Suppressor macrophage (primary cell): Measurements from ENCODE around the gene PCDHGB6.
"Not testable (repeated sequence)": the region's sequence is repeated elsewhere in the genome, so short reads cannot be mapped to it uniquely, and the experiment has no call there.

Experiments used
- DNase-seq, 4 experiments: peaks; one replicate each; pipeline ENCODE4 v3.0.0-alpha.2; 2020 to 2022
- total RNA-seq, 17 experiments: gene quantifications; one replicate each; lab custom pipeline; 2026; ENCODE audit warnings: mixed read lengths in 6 of 17, inconsistent platforms in 3 of 17; lab: John Stamatoyannopoulos, UW

Gene PCDHGB6
- total RNA-seq = 0.07 to 1.7 (median 0.46) reads per million in 17 experiments

DNA sequence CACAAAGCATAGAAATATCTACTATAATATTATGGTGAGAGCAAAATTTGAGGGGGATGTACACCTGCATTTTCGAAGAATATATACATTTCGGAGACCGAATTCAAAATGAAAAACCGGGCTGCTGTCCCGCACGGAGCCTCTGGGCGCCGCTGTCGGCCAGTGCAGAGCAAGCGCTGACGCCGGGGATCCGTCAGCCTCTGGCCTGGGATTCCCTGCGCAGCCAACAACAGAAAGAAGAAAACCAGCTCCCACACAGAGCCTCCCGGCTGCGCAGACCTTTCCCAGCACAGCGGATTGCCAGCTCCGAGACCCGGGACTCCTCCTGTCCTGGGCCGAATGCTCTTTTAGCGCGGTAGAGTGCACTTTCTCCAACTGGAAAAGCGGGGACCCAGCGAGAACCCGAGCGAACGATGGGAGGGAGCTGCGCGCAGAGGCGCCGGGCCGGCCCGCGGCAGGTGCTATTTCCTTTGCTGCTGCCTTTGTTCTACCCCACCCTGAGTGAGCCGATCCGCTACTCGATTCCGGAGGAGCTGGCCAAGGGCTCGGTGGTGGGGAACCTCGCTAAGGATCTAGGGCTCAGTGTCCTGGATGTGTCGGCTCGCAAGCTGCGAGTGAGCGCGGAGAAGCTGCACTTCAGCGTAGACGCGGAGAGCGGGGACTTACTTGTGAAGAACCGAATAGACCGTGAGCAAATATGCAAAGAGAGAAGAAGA is at the start of gene PCDHGB6:
PCDHGB6 (plus strand) TSS at position 232 of the 716 bp plus-strand sequence; CDS start at position 414, 182 bp downstream.
- DNase-seq = peak; percentile 43 to 81 (median 62)

GRCh38 chr5:141359790-141360426 is 47.9 kb upstream of the PCDHGB6 start, which contains the start of gene PCDHGB2:
Gene PCDHGB2, plus strand, starts transcription at chr5:141359994. Its CDS starts 142 bp downstream, at chr5:141360136.
- DNase-seq = peak; percentile 18 to 39 (median 31)

DNA sequence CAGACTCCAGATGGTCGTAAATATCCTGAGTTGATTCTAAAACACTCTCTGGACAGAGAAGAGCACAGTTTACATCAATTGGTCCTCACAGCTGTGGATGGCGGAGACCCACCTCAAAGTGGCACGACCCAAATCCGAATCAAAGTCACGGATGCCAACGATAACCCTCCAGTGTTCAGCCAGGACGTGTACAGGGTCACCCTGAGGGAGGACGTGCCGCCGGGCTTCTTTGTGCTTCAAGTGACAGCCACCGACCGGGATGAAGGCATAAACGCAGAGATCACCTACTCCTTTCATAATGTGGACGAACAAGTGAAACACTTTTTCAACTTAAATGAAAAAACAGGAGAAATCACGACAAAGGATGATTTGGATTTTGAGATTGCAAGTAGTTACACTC is 47.1 kb upstream of the PCDHGB6 start:
- DNase-seq = no peak

- no peak for DNase-seq
Measured at GRCh38 chr5:141362719-141363118, 45.1 kb upstream of the PCDHGB6 start.

DNA sequence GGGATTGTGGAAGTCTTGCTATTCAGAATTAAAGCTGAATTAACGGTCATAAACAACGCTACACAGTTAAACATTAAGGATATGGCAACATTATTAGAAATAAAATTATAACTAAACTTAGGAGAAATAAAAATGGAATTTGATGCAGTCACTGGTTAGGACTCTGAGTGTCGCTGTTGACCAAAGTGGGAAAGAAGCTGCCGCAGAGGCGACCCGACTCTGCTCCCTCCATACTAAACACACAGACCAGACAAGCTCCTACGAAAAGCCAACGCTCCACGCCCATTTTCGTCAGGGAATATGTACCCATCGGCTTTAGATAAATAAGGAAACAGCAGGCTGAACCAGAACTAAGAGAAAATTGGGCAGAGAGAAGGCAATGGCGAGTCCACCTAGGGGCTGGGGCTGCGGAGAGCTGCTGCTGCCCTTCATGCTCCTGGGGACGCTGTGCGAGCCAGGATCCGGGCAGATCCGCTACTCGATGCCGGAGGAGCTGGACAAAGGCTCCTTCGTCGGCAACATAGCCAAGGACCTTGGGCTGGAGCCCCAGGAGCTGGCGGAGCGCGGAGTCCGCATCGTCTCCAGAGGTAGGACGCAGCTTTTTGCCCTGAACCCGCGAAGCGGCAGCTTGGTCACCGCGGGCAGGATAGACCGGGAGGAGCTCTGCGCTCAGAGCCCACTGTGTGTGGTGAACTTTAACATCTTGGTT is 43.7 kb upstream of the PCDHGB6 start, which contains the start of gene PCDHGA5:
PCDHGA5 (plus strand) TSS at position 211 of the 709 bp plus-strand sequence; CDS start at position 380, 169 bp downstream.
- no peak for DNase-seq

DNA sequence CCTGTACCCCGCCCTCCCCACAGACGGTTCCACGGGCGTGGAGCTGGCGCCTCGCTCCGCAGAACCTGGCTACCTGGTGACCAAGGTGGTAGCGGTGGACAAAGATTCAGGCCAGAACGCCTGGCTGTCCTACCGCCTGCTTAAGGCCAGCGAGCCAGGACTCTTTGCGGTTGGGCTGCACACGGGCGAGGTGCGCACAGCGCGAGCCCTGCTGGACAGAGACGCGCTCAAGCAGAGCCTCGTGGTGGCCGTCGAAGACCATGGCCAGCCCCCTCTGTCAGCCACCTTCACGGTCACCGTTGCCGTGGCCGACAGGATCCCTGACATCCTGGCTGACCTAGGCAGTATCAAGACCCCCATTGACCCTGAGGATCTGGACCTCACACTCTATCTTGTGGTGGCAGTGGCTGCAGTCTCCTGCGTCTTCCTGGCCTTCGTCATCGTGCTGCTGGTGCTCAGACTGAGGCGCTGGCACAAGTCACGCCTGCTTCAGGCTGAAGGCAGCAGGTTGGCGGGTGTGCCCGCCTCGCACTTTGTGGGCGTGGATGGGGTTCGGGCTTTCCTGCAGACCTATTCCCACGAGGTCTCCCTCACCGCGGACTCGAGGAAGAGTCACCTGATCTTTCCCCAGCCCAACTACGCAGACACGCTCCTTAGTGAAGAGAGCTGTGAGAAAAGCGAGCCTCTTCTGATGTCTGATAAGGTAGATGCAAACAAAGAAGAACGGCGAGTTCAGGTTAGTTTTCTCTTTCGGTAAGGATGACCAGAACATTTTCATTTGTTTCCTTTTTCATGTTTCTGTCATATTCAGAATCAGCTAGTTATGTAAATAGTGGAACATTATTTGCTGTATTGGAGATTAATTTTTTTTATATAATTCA is 41.6 kb upstream of the PCDHGB6 start:
- no peak for DNase-seq

DNA sequence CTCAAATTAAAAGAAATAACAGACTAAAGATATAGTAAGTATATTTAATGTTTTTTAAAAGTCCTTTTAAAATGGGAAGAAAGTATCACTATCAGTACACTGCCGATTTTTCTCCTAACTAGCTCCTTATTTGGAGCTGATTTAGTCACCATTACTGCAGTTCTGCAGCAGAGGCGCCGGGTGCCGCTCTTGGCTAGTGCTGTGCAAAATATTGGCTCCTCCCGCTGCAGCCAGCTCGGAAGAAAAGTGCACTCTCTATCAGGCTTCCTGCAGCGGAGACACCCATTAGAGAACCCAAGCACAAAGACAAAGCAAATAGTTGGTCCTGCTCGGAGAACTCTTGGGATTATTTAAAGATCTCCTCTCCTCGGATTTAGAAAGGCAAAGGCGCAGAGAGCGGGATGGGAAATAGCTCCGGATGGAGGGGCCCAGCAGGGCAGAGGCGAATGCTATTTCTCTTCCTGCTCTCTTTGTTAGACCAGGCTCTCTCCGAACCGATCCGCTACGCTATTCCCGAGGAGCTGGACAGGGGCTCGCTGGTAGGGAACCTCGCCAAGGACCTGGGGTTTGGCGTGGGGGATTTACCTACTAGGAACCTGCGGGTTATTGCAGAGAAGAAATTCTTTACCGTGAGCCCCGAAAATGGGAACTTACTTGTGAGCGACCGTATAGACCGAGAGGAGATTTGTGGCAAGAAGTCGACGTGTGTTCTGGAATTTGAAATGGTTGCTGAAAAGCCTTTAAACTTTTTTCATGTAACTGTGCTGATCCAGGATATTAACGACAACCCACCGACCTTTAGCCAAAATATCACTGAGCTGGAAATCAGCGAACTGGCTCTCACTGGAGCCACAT is 37.6 kb upstream of the PCDHGB6 start, which contains the start of gene PCDHGB3:
PCDHGB3 (plus strand) TSS at position 249 of the 855 bp plus-strand sequence; CDS start at position 402, 153 bp downstream.
- peak; percentile 11 to 64 (median 43) for DNase-seq

GRCh38 chr5:141371572-141372475 is 36.0 kb upstream of the PCDHGB6 start:
- no peak for DNase-seq

DNA sequence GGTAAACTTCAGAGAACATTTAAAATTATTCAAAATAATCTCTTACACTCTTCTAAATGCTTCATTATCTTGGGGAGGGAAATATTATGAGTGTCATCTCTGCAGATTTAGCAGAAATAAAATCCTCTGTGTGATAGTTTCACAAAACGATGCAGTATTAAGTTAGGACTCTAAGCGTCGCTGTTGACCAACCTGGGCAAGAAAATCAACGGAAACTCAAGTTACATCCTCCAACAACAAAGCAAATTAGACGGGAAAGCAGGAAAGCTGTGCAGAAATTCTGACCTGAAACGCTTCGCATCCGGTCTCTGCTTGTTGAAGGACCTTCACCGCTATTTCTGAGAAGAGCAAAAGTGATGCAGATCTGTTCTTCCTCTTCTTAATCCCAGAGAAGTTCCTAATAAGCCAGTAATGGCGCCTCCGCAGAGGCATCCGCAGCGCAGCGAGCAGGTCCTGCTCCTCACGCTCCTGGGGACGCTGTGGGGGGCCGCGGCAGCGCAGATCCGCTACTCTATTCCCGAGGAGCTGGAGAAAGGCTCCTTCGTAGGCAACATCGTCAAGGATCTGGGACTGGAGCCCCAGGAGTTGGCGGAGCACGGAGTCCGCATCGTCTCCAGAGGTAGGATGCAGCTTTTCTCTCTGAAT is 34.0 kb upstream of the PCDHGB6 start, which contains the start of gene PCDHGA6:
PCDHGA6 (plus strand) TSS at position 219 of the 645 bp plus-strand sequence; CDS start at position 412, 193 bp downstream.
- DNase-seq = peak in 1 of 4 experiments; percentile 18

DNA sequence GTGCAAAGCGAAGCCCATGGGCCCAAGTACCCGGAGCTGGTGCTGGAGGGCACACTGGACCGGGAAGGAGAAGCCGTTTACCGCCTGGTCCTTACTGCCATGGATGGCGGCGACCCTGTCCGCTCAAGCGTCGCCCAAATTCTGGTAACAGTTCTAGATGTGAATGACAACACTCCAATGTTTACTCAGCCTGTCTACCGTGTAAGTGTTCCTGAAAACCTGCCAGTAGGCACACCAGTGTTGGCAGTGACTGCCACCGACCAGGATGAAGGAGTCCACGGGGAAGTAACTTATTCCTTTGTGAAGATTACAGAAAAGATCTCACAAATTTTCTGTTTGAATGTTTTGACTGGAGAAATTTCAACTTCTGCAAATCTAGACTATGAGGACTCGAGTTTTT is 33.2 kb upstream of the PCDHGB6 start:
- DNase-seq = no peak

GRCh38 chr5:141375444-141376155 is 32.2 kb upstream of the PCDHGB6 start:
- not testable (repeated sequence) for DNase-seq

GRCh38 chr5:141382469-141383294 is 25.1 kb upstream of the PCDHGB6 start, which contains the start of gene PCDHGA7:
Gene PCDHGA7, plus strand, starts transcription at chr5:141382742. Its CDS starts 158 bp downstream, at chr5:141382900.
- DNase-seq = no peak

DNA sequence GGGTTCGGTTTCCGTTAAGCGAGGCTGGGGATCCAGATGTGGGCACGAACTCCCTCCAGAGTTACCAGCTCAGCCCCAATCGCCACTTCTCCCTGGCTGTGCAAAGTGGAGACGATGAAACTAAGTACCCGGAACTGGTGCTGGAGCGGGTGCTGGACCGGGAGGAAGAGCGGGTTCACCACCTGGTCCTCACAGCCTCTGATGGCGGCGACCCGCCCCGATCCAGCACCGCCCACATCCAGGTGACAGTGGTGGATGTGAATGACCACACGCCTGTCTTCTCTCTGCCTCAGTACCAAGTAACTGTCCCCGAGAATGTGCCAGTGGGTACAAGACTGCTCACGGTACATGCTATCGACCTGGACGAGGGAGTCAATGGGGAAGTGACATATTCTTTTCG is 24.5 kb upstream of the PCDHGB6 start:
- DNase-seq = no peak

- DNase-seq = no peak
Measured at GRCh38 chr5:141384471-141385267, 23.2 kb upstream of the PCDHGB6 start.

- DNase-seq = peak; percentile 19 to 63 (median 42)
Measured at GRCh38 chr5:141387557-141388311, 20.1 kb upstream of the PCDHGB6 start, which contains the start of gene PCDHGB4. Gene PCDHGB4, plus strand, starts transcription at chr5:141387698. Its CDS starts 187 bp downstream, at chr5:141387885.
